Glutamatergic neuron (in vitro differentiated cells): ENCODE data around the gene UCMA. TPM values are rescaled to one million over a fixed set of nuclear protein-coding genes. Genes with fewer than 3 reads are reported as not detected.

ENCODE experiments used
- DNase-seq: peaks from one replicate; pipeline ENCODE4 v3.0.0; 2022
- H3K27ac Mint-ChIP-seq: one replicate; pipeline ENCODE4 v1.8.0; 2020; ENCODE audit warnings: mild to moderate bottlenecking, mixed read lengths, inconsistent platforms; ENCODE audit not compliant: unreplicated experiment
- H3K27me3 Mint-ChIP-seq: one replicate; pipeline ENCODE4 v1.8.0; 2020; ENCODE audit warnings: mild to moderate bottlenecking, moderate library complexity, mixed read lengths, inconsistent platforms; ENCODE audit not compliant: unreplicated experiment
- H3K36me3 Mint-ChIP-seq: one replicate; pipeline ENCODE4 v1.8.0; 2020; ENCODE audit warnings: mild to moderate bottlenecking, mixed read lengths, inconsistent platforms; ENCODE audit not compliant: unreplicated experiment
- H3K4me1 Mint-ChIP-seq: one replicate; pipeline ENCODE4 v1.8.0; 2020; ENCODE audit warnings: mild to moderate bottlenecking, low read depth, mixed read lengths, inconsistent platforms; ENCODE audit not compliant: unreplicated experiment
- H3K4me3 Mint-ChIP-seq: one replicate; pipeline ENCODE4 v1.8.0; 2020; ENCODE audit warnings: mild to moderate bottlenecking, mixed read lengths, inconsistent platforms; ENCODE audit not compliant: unreplicated experiment
- H3K9me3 Mint-ChIP-seq: one replicate; pipeline ENCODE4 v1.8.0; 2020; ENCODE audit warnings: mild to moderate bottlenecking, moderate library complexity, mixed read lengths, inconsistent platforms; ENCODE audit not compliant: unreplicated experiment
- CTCF ChIP-seq: fragments of 200-600 bp; sonication (generic); IDR thresholded peaks from one replicate; pipeline ENCODE4 v1.5.0; 2021; ENCODE audit not compliant: partially characterized antibody, unreplicated experiment
- total RNA-seq: library from RNA; stranded (reverse); fragmentation: NEBNext Ultra II Directional; extraction: Animal tissue kit (Norgen Biotek cat#: 25700); gene quantifications from one replicate; pipeline ENCODE4 v1.2.1, GENCODE V29; 2021; ENCODE audit not compliant: unreplicated experiment

Gene UCMA
- total RNA-seq, 1 donor from 2014 or later = not detected

- Mint-ChIP-seq H3K27ac (no peak overlapping the region), H3K4me1 (no peaks in the 10 kb centered on the region), H3K4me3 (no peak overlapping the region), H3K36me3 (no peaks in the 10 kb centered on the region), H3K9me3 (no peaks in the 10 kb centered on the region), H3K27me3 (no peaks in the 10 kb centered on the region)
- no peak for TF ChIP-seq CTCF
- DNase-seq = no peak
Observed at GRCh38 chr10:13219685-13220670, 14.2 kb downstream of the UCMA start.

- Mint-ChIP-seq H3K4me3 (no peak overlapping the region), H3K9me3 (no peaks in the 10 kb centered on the region), H3K4me1 (no peaks in the 10 kb centered on the region), H3K36me3 (no peaks in the 10 kb centered on the region), H3K27me3 (no peaks in the 10 kb centered on the region), H3K27ac (no peak overlapping the region)
- no peak for DNase-seq
- TF ChIP-seq CTCF = no peak
Observed at GRCh38 chr10:13218878-13219277, 15.3 kb downstream of the UCMA start.

DNA sequence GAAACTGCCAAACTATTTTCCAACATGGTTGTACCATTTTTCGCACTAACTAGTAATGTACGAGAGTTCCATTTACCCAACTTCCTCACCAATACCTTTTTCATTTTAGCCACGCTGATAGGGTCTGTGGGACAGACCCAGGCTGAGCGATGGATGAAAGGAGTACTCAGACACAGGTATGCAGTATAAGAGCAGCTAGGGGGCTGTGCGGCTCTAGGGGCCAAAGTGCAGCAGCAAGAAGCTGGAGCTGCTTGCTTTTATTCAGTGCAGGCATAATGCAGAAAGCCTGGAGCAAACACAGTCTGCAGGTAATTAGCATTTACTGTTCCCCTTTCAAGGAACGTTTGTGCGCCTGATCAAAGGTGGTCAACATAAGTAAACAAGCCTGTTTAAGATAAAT is 21.0 kb downstream of the UCMA start:
- Mint-ChIP-seq H3K36me3 (no peaks in the 10 kb centered on the region), H3K9me3 (peaks cover 2% of the 10 kb centered on the region), H3K4me1 (no peaks in the 10 kb centered on the region), H3K4me3 (no peak overlapping the region), H3K27ac (no peak overlapping the region), H3K27me3 (peaks cover 3% of the 10 kb centered on the region)
- TF ChIP-seq CTCF = no peak
- no peak for DNase-seq

- Mint-ChIP-seq H3K27me3 (peaks cover 2% of the 10 kb centered on the region), H3K4me1 (no peaks in the 10 kb centered on the region), H3K27ac (no peak overlapping the region), H3K9me3 (no peaks in the 10 kb centered on the region), H3K36me3 (no peaks in the 10 kb centered on the region), H3K4me3 (no peak overlapping the region)
- peak; percentile 43 for TF ChIP-seq CTCF
- DNase-seq = no peak
Observed at GRCh38 chr10:13206546-13207443, 27.4 kb downstream of the UCMA start.
